NCI-H1092 treated with DMSO at 0.1 percent for 48 hours (cell line): ENCODE measurements around the gene MIOS.
"Not testable (repeated sequence)": the region's sequence is repeated elsewhere in the genome, so short reads cannot be mapped to it uniquely, and the experiment has no call there.

Experiments used
- DNase-seq: peaks from one replicate; lab custom pipeline; 2025; lab: John Stamatoyannopoulos, UW

MIOS gene

GRCh38 chr7:7554649-7555575 lies 11.8 kb upstream of the MIOS start:
- DNase-seq, result peak; percentile 91

- no peak for DNase-seq
Observed at GRCh38 chr7:7556852-7557251, 9.8 kb upstream of the MIOS start.

- DNase-seq, result no peak
Observed at GRCh38 chr7:7557252-7557651, 9.4 kb upstream of the MIOS start.

GRCh38 chr7:7561591-7561990 lies 5.1 kb upstream of the MIOS start:
- DNase-seq, result not testable (repeated sequence)

GRCh38 chr7:7562736-7563135 lies 3.9 kb upstream of the MIOS start:
- DNase-seq, result no peak

- no peak for DNase-seq
Observed at GRCh38 chr7:7563269-7563668, 3.4 kb upstream of the MIOS start.

GRCh38 chr7:7563813-7564212 lies 2.9 kb upstream of the MIOS start:
- DNase-seq, result no peak

- no peak for DNase-seq
Observed at GRCh38 chr7:7564323-7564780, 2.3 kb upstream of the MIOS start.

GRCh38 chr7:7565018-7565680 lies 1.5 kb upstream of the MIOS start:
- no peak for DNase-seq

- no peak for DNase-seq
Observed at GRCh38 chr7:7565746-7566650, 686 bp upstream of the MIOS start.

GRCh38 chr7:7567898-7568531 lies 1.3 kb downstream of the MIOS start:
- no peak for DNase-seq

GRCh38 chr7:7568553-7568952 lies 1.9 kb downstream of the MIOS start:
- no peak for DNase-seq

GRCh38 chr7:7569081-7569527 lies 2.4 kb downstream of the MIOS start:
- DNase-seq, result no peak

GRCh38 chr7:7569615-7570014 lies 2.9 kb downstream of the MIOS start:
- DNase-seq, result no peak

- no peak for DNase-seq
Observed at GRCh38 chr7:7570584-7570983, 3.9 kb downstream of the MIOS start.

GRCh38 chr7:7573701-7574100 lies 7.0 kb downstream of the MIOS start:
- no peak for DNase-seq

GRCh38 chr7:7576344-7576743 lies 9.7 kb downstream of the MIOS start:
- DNase-seq, result no peak

GRCh38 chr7:7577888-7578287 lies 11.2 kb downstream of the MIOS start:
- DNase-seq, result no peak

- DNase-seq, result no peak
Observed at GRCh38 chr7:7579638-7580037, 13.0 kb downstream of the MIOS start.

- DNase-seq, result no peak
Observed at GRCh38 chr7:7581531-7582179, 15.0 kb downstream of the MIOS start.

- DNase-seq, result no peak
Observed at GRCh38 chr7:7582596-7582995, 15.9 kb downstream of the MIOS start.
